ENCODE results near the gene SSC5D.

Gene SSC5D

GRCh38 chr19:55483706-55484592, 4.3 kb upstream of the SSC5D start:
- TF ChIP-seq GATA1 (IDR thresholded peaks at IDR 0.05; ENCODE audit: low read depth, low read length) = no peak
- TF ChIP-seq POLR2A (IDR thresholded peaks at IDR 0.05; ENCODE audit: low read length) = no peak

DNA sequence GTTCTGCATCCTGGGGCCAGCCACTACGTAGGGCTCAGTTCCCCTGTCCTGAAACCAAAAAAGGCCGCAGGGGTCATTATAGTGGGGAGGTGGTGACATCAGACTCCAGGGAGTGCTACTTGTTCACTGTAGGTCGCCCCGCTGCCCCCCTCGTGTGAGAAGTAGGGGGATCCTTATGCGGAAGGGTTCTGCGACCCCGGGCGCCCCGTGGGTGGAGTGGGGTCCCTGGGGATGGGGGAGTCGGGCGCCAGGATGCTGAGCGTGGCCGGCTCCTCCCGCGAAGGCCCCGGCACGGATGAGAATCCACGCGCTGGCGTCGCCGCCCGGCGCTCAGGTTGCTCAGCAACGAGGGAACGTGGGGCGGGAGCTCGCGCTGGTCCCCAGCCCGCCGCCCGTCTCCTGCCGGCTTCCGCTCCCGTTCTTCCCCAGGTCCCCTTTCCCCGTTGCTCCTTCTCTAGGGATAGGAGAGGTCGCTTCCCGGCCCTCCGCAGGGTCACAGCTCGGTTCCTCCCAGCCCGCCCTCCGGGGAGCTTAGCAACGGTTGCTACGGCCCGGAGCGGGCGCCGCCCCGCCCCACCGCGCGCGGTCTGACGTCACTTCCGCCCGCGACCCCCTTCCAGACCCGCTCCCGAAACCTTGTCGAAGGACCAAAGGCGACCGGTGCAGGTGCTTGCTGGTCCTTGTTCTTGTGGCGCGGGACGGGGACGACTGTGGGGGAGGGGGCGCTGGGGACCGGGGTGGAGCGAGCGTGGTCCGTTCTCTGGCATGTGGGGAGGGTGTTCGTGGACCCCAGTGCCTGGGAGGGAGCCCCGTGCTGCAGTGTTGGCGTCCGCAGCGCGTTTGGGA, 3.4 kb upstream of the SSC5D start, which contains the start of gene NAT14:
NAT14 (plus strand) TSS at position 596 of the 846 bp plus-strand sequence. CDS start 521 bp downstream, outside the sequence.
- peak; percentile 78 to 84 for DNase-seq
- TF ChIP-seq POLR2A (IDR thresholded peaks at IDR 0.05; ENCODE audit: low read length) (peak; percentile 54), GATA1 (IDR thresholded peaks at IDR 0.05; ENCODE audit: low read depth, low read length) (no peak)

More at GRCh38 chr19:55483706-55484592, 4.3 kb upstream of the SSC5D start:
- no peak for DNase-seq

- DNase-seq = no peak
- no peak for TF ChIP-seq GATA1 (IDR thresholded peaks at IDR 0.05; ENCODE audit: low read depth, low read length)
These were observed 2.7 kb upstream of the SSC5D start for GRCh38 chr19:55485439-55486011.

DNA sequence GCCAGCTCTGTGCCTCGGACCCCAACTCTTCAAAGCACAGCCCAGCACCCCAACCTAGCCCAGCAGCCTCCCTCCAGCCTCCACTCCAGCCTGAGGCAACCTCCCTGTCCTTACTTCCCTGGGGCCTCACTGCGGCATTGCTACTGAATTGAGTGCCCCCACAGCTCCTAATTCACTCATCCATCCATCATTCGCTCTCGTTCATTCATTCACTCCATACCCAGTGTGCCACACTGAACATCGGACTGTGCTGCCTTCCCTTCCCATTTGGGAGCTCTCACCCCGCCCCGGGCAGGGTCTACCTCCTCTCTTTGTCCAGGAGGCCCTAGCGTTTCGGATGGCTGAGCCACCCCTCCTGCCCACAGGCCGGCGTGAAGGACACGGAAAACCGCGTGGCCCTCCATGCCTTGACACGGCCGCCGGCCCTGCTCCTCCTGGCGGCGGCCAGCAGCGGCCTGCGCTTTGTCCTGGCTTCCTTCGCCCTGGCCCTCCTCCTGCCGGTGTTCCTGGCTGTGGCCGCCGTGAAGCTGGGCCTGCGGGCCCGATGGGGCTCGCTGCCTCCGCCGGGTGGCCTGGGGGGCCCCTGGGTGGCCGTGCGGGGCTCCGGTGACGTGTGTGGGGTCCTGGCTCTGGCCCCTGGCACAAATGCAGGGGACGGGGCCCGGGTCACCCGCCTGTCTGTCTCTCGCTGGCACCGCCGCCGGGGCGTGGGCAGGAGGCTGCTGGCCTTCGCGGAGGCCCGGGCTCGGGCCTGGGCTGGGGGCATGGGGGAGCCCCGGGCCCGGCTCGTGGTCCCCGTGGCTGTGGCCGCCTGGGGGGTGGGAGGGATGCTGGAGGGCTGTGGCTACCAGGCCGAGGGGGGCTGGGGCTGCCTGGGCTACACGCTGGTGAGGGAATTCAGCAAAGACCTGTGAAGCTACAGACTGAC, 1.9 kb upstream of the SSC5D start:
- DNase-seq = no peak
- TF ChIP-seq POLR2A (IDR thresholded peaks at IDR 0.05; ENCODE audit: low read length) = no peak
- TF ChIP-seq GATA1 (IDR thresholded peaks at IDR 0.05; ENCODE audit: low read depth, low read length) = no peak

DNA sequence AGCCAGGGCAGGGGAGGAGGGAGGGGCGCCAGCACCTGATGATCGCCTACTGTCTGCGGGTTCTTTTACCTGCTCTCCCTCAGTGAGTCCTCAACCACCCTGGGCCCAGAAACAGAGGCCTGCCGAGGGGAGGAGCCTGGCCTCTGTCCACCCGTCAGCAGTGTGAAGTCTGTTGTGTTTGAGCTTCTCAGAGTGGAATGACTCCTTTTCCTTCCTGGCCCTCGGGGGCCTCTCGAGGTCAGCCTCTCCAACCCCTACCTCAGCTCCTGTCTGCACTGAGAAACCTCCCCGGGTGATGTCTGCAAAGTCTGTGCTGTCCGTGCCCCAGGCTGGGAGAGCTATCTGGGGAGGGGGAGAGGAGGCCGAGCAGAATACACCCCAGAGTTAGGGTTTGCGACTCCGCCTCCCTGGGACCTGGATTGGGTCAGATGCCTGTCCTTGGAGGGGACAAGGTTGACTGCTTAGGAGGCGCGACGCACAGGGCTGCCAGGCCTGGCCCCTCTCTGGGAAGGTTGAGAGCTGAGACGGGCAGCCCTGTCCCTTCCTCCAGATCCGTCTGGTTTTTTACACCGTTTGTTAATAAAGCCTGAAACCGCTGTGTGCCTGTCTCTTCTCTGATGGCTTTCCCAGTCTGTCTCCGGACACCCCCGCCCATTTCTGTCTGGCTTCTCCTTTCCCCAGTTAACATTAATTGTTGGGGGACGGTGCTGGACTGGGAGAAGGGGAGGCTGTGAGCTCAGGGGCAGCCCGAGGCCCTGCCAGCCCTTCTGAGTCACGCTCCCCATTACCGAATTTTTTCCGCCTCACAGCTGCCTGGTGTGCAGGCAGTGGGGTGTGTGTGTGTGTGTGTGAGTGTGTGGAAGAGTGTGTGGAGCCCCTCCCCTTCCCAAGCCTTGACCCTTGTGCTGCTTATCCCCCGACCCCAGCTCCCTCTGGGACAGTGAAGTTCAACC, 989 bp upstream of the SSC5D start:
- TF ChIP-seq GATA1 (IDR thresholded peaks at IDR 0.05; ENCODE audit: low read depth, low read length) (no peak), POLR2A (IDR thresholded peaks at IDR 0.05; ENCODE audit: low read length) (no peak)
- DNase-seq = peak; percentile 38 to 52

DNA sequence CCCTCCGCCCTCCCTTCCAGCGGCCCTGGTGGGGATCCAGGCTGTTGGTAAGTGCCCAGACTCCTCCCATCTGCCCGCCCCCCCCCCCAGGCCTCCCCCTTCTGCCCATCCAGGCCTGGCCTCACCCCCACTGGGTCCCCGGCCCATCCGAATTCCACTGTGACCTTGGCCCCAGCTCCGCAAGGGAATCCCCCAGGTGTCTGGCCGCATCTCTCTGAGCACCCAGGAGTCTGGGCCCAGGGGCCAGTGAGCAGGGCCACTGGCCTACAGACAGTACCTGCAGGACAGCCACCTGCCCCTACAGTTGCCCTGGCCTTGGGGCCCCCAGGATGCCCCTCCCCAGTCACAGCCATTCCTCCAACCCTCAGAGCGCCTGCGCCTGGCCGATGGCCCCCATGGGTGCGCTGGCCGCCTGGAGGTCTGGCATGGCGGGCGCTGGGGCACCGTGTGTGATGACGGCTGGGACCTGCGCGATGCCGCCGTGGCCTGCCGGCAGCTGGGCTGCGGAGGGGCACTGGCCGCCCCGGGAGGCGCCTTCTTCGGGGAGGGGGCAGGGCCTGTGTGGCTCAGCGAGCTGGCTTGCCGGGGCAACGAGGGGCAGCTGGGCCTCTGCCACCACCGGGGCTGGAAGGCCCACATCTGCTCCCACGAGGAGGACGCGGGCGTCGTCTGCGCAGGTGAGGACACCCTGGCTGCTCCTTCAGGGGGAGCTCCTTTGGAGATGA, 912 bp downstream of the SSC5D start:
- TF ChIP-seq POLR2A (IDR thresholded peaks at IDR 0.05; ENCODE audit: low read length) (no peak), GATA1 (IDR thresholded peaks at IDR 0.05; ENCODE audit: low read depth, low read length) (no peak)
- DNase-seq = no peak

DNA sequence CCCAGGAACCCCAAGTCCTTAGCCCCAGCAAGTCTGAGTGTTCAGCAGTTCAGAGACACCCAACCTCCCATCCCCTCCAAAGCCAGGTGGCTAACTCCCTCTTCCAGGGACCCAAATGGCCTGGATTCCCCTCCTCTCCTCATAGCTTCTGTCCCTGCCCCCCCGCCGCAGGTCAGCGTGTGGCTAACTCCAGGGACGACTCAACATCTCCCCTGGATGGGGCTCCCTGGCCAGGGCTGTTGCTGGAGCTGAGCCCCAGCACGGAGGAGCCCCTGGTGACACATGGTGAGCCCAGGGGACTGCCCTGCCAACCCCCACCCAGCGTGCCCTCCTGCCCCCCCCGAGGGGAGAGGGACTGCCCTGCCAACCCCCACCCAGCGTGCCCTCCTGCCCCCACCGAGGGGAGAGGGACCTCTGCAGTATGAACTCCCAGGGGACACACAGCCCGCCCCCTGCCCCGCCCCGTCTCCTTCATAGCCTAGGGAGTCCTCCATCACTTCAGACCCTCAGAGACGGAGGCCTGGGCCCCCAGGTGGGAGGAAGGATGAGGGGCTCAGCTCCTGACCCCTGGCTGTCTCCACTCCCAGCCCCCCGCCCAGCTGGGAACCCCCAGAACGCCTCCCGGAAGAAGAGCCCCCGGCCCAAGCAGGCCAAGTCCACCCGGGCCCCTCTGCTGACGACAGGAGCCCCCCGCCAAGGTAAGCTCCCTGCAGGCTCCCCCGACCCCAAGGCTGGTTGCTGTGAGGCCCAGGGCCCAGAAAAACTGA, 1.7 kb downstream of the SSC5D start:
- TF ChIP-seq GATA1 (IDR thresholded peaks at IDR 0.05; ENCODE audit: low read depth, low read length) = no peak
- TF ChIP-seq POLR2A (IDR thresholded peaks at IDR 0.05; ENCODE audit: low read length) = no peak
- DNase-seq = no peak

GRCh38 chr19:55490478-55491432, 2.5 kb downstream of the SSC5D start:
- TF ChIP-seq POLR2A (IDR thresholded peaks at IDR 0.05; ENCODE audit: low read length) (no peak), GATA1 (IDR thresholded peaks at IDR 0.05; ENCODE audit: low read depth, low read length) (no peak)
- no peak for DNase-seq

DNA sequence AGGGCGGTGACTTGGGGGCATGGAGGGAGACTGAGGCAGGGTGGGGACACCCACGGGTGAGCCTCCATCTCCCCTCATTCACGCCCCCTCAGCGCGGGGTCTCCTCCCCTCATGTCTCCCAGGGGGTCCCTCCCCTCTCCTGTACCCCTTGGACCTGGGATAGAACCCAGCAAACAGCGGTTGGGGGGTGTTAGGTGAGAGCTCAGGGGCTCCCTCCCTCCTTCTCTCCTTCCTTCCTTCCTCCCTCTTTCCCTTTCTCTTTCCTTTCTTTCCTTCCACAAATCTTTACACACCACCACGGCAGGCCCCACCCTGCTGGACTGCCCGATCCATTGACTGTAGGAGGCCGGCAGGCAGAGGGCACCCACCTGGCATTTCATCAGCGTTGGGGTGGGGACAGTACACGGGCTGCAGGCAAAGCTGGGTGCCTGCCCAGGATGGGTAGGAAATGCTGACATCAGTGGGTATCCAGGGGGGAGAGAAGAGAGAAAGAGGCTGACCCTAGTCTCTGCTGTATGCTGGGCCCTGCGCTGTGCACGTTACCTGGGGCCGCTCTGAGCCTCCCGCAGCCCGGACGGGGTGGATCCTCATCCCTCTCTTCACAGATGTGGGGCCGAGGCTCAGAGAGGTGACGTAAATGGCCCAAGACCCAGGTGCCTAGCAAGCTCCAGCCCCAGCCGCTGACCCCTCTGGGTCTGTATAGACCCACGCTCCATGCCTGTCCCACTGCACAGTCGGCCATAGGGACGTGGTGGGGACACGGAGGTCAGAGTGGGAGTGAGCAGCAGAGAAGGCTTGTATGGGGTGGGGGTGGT, 3.5 kb downstream of the SSC5D start:
- no peak for TF ChIP-seq POLR2A (IDR thresholded peaks at IDR 0.05; ENCODE audit: low read length)
- TF ChIP-seq GATA1 (IDR thresholded peaks at IDR 0.05; ENCODE audit: low read depth, low read length) = no peak
- no peak for DNase-seq

All from erythroblast (primary cell).